ENCODE data around the gene TPCN2.

GRCh38 chr11:69094111-69094914 is 45.6 kb downstream of the TPCN2 start:
- TF ChIP-seq CTCF (IDR thresholded peaks at IDR 0.05) (no peak), POLR2AphosphoS5 (IDR thresholded peaks at IDR 0.05) (no peak), POLR2A (IDR thresholded peaks at IDR 0.05; ENCODE audit: low read depth) (no peak)

All from esophagus muscularis mucosa (tissue), 3 donors.